H1 (cell line): Measurements from ENCODE around the gene GSTT2. TPM values are rescaled to one million over a fixed set of nuclear protein-coding genes. Genes with fewer than 3 reads are reported as not detected.
"Not testable (repeated sequence)": the region's sequence is repeated elsewhere in the genome, so short reads cannot be mapped to it uniquely, and the experiment has no call there.

Source experiments
- CTCF ChIA-PET: fragments of 300-600 bp; sonication (Branson Sonifier 250); formaldehyde crosslinking; loops from one replicate; lab custom pipeline; 2021; ENCODE audit not compliant: partially characterized antibody; lab: Charles Lee
- POLR2A ChIA-PET: fragments of 300-600 bp; sonication (Branson Sonifier 250); formaldehyde crosslinking; loops from one replicate; lab custom pipeline; 2021; ENCODE audit warnings: inconsistent platforms; ENCODE audit not compliant: partially characterized antibody; lab: Charles Lee
- DNase-seq, 2 experiments: peaks; one replicate each; pipeline versions ENCODE4 v3.0.0 to v3.0.0-alpha.2; 2010 to 2022; ENCODE audit warnings: low spot score in 2 of 2, low read depth in 1 of 2, mixed read lengths in 1 of 2
- FAIRE-seq: peaks from 2 replicates; lab custom pipeline; 2011; peaks lifted over from hg19 to GRCh38; lab: Jason Lieb, UNC
- H2AFZ ChIP-seq: 2 replicates; pipeline ENCODE4 v1.8.1; 2012; ENCODE audit warnings: low read length, inconsistent platforms
- H2AK5ac ChIP-seq: 2 replicates; pipeline ENCODE4 v1.6.1; 2013; ENCODE audit warnings: low read depth, low read length
- H2BK120ac ChIP-seq: replicated peaks from 2 replicates; pipeline ENCODE3; 2013; ENCODE audit warnings: low read depth, low read length, inconsistent platforms
- H2BK12ac ChIP-seq: 2 replicates; pipeline ENCODE4 v1.6.1; 2013; ENCODE audit warnings: low read depth, low read length
- H2BK15ac ChIP-seq: 2 replicates; pipeline ENCODE4 v1.6.1; 2013; ENCODE audit warnings: low read length
- H2BK20ac ChIP-seq: 2 replicates; pipeline ENCODE4 v1.6.1; 2013; ENCODE audit warnings: low read length
- H2BK5ac ChIP-seq: 2 replicates; pipeline ENCODE4 v1.6.1; 2013; ENCODE audit warnings: low read depth, low read length
- H3K14ac ChIP-seq: 2 replicates; pipeline ENCODE4 v1.6.1; 2013; ENCODE audit warnings: inconsistent platforms; ENCODE audit not compliant: insufficient read length
- H3K18ac ChIP-seq: 2 replicates; pipeline ENCODE4 v1.6.1; 2013; ENCODE audit warnings: low read length; ENCODE audit errors: extremely low read depth
- H3K23ac ChIP-seq: 2 replicates; pipeline ENCODE4 v1.6.1; 2013; ENCODE audit warnings: inconsistent platforms; ENCODE audit not compliant: insufficient read length
- H3K23me2 ChIP-seq: 2 replicates; pipeline ENCODE4 v1.6.1; 2013; ENCODE audit warnings: low read depth, low read length
- H3K27ac ChIP-seq: 2 replicates; pipeline ENCODE4 v1.6.1; 2011; ENCODE audit warnings: low read depth, low read length, inconsistent platforms
- H3K27me3 ChIP-seq, 4 experiments: replicated peaks in 1 of 4; 1 replicate in 1 of 4; 2 replicates in 3 of 4; pipeline versions ENCODE4 v1.6.1 to v1.8.1; 2011 to 2013; ENCODE audit warnings: low read length in 3 of 4, mild to moderate bottlenecking in 3 of 4, inconsistent platforms in 2 of 4, mixed read lengths in 2 of 4, moderate library complexity in 1 of 4; ENCODE audit not compliant: control insufficient read depth in 3 of 4, insufficient read depth in 3 of 4; ENCODE audit errors: extremely low read depth in 1 of 4
- H3K36me3 ChIP-seq, 4 experiments: 2 replicates each; pipeline versions ENCODE4 v1.6.1 to v1.8.1; 2011 to 2013; ENCODE audit warnings: mild to moderate bottlenecking in 4 of 4, low read length in 3 of 4, moderate library complexity in 2 of 4, control low read depth in 1 of 4, inconsistent platforms in 1 of 4; ENCODE audit not compliant: insufficient read depth in 4 of 4, control insufficient read depth in 2 of 4
- H3K4ac ChIP-seq: replicated peaks from 2 replicates; pipeline ENCODE3; 2013; ENCODE audit warnings: low read length, low read depth, mixed read lengths, inconsistent platforms; ENCODE audit not compliant: insufficient read length
- H3K4me1 ChIP-seq, 4 experiments: replicated peaks in 1 of 4; 1 replicate in 1 of 4; 2 replicates in 3 of 4; pipeline versions ENCODE4 v1.6.1 to v1.8.1; 2011 to 2013; ENCODE audit warnings: low read length in 3 of 4, inconsistent platforms in 2 of 4, mixed read lengths in 1 of 4; ENCODE audit not compliant: insufficient read depth in 4 of 4, control insufficient read depth in 3 of 4
- H3K4me2 ChIP-seq, 2 experiments: 2 replicates each; pipeline versions ENCODE4 v1.6.1 to v1.8.1; 2011 to 2013; ENCODE audit warnings: low read depth in 2 of 2, low read length in 2 of 2, control low read depth in 1 of 2, inconsistent platforms in 1 of 2, mild to moderate bottlenecking in 1 of 2; ENCODE audit not compliant: insufficient read depth in 1 of 2
- H3K4me3 ChIP-seq, 4 experiments: fragments of 200-600, 300-600 bp in 1 of 4; sonication (generic), shearing (Covaris generic), sonication (Bioruptor Twin) in 1 of 4; 2 replicates each; pipeline versions ENCODE4 v1.5.1 to v1.8.1; 2011 to 2016; ENCODE audit warnings: low read length in 4 of 4, low read depth in 3 of 4, control low read depth in 2 of 4, inconsistent platforms in 2 of 4, mild to moderate bottlenecking in 2 of 4, mixed read lengths in 1 of 4, moderate library complexity in 1 of 4; ENCODE audit not compliant: insufficient read depth in 2 of 4; ENCODE audit errors: extremely low read depth in 1 of 4
- H3K56ac ChIP-seq: replicated peaks from 2 replicates; pipeline ENCODE3; 2013; ENCODE audit warnings: low read depth, mild to moderate bottlenecking, mixed read lengths, low read length, inconsistent platforms; ENCODE audit not compliant: insufficient read length
- H3K79me1 ChIP-seq: 2 replicates; pipeline ENCODE4 v1.6.1; 2013; ENCODE audit warnings: low read depth, low read length, control low read depth
- H3K79me2 ChIP-seq, 2 experiments: 2 replicates each; pipeline versions ENCODE4 v1.6.1 to v1.8.1; 2012 to 2013; ENCODE audit warnings: low read length in 2 of 2, mild to moderate bottlenecking in 2 of 2, inconsistent platforms in 1 of 2; ENCODE audit not compliant: insufficient read depth in 2 of 2, control insufficient read depth in 1 of 2
- H3K9ac ChIP-seq, 4 experiments: replicated peaks in 1 of 4; 1 replicate in 1 of 4; 2 replicates in 3 of 4; pipeline versions ENCODE4 v1.6.1 to v1.8.1; 2011 to 2013; ENCODE audit warnings: low read depth in 3 of 4, low read length in 3 of 4, control low read depth in 2 of 4, mild to moderate bottlenecking in 2 of 4, moderate library complexity in 2 of 4, inconsistent platforms in 1 of 4; ENCODE audit errors: extremely low read depth in 1 of 4
- H3K9me3 ChIP-seq, 2 experiments: 2 replicates each; pipeline versions ENCODE4 v1.6.1 to v1.8.1; 2012 to 2013; ENCODE audit warnings: mild to moderate bottlenecking in 2 of 2, moderate library complexity in 2 of 2, control low read depth in 1 of 2, inconsistent platforms in 1 of 2, low read depth in 1 of 2, low read length in 1 of 2, mixed read lengths in 1 of 2; ENCODE audit not compliant: insufficient read depth in 2 of 2
- H4K20me1 ChIP-seq, 2 experiments: replicated peaks in 1 of 2; 2 replicates each; pipeline versions ENCODE3 to v1.8.1; 2011 to 2013; ENCODE audit warnings: inconsistent platforms in 2 of 2, low read length in 2 of 2, mild to moderate bottlenecking in 1 of 2; ENCODE audit not compliant: insufficient read depth in 2 of 2, control insufficient read depth in 1 of 2
- H4K5ac ChIP-seq: 2 replicates; pipeline ENCODE4 v1.6.1; 2013; ENCODE audit warnings: low read length, low read depth, mixed read lengths, inconsistent platforms; ENCODE audit not compliant: insufficient read length
- H4K8ac ChIP-seq: 2 replicates; pipeline ENCODE4 v1.8.0; 2013; ENCODE audit warnings: mild to moderate bottlenecking, moderate library complexity, low read length, inconsistent platforms; ENCODE audit not compliant: insufficient read depth; ENCODE audit errors: extremely low read depth
- H4K91ac ChIP-seq: replicated peaks from 2 replicates; pipeline ENCODE3; 2013; ENCODE audit warnings: low read length, mixed read lengths, inconsistent platforms; ENCODE audit not compliant: insufficient read length
- WGBS, 2 experiments: shearing (Covaris generic) in 1 of 2; methylation state at CpG; one replicate each; pipeline versions ENCODE4 v1.1.6 to v1.1.7; 2013 to 2015; ENCODE audit warnings: low lambda C conversion rate in 2 of 2, mixed read lengths in 2 of 2, inconsistent platforms in 1 of 2, low coverage in 1 of 2, missing lambda C conversion rate in 1 of 2; ENCODE audit not compliant: insufficient replicate concordance in 2 of 2, insufficient coverage in 1 of 2, insufficient read length in 1 of 2; ENCODE audit errors: extremely low coverage in 1 of 2, missing lambda C conversion rate in 1 of 2; 5-methylcytosine and 5-hydroxymethylcytosine counted together
- polyA plus RNA-seq, 7 experiments: library from polyadenylated mRNA; depleted of rRNA in 3 of 7; stranded (reverse) in 5 of 7; unstranded in 2 of 7; fragments of >200 nt in 5 of 7; fragments of 200-250 nt in 2 of 7; gene quantifications; 1 replicate in 5 of 7; 2 replicates in 1 of 7; 4 replicates in 1 of 7; pipeline versions ENCODE4 v1.2.1 to v1.2.3, GENCODE V29; 2011 to 2013; ENCODE audit warnings: missing spikeins in 2 of 7, mixed read lengths in 2 of 7
- total RNA-seq: library from RNA; stranded (reverse); fragmentation: NEBNext Ultra II Directional; extraction: Animal tissue kit (Norgen Biotek cat#: 25700); gene quantifications from 2 replicates; pipeline ENCODE4 v1.2.1, GENCODE V29; 2021

The GSTT2 gene
- total and polyA plus RNA-seq, 2 of the 8 experiments (the other 6 are each of a cell fraction or from before 2014, with no cell fraction given) = 1.1 to 1.5 TPM

GRCh38 chr22:23961084-23961771 lies 18.7 kb upstream of the GSTT2 start, which contains the start of gene GSTT2B:
Gene GSTT2B, minus strand, starts transcription at chr22:23961195. Its CDS starts 64 bp downstream, at chr22:23961131.
- H3K9ac ChIP-seq, CTCF ChIA-PET, POLR2A ChIA-PET: not testable (repeated sequence)

GRCh38 chr22:23966094-23966493 lies 13.8 kb upstream of the GSTT2 start:
- H3K79me1 ChIP-seq, H4K91ac ChIP-seq, H2BK5ac ChIP-seq, H3K9ac ChIP-seq, H3K14ac ChIP-seq, H3K56ac ChIP-seq, H3K23me2 ChIP-seq, H2BK20ac ChIP-seq, H3K4me2 ChIP-seq, H3K4me3 ChIP-seq, H3K27me3 ChIP-seq, H2AK5ac ChIP-seq, H3K79me2 ChIP-seq, H3K27ac ChIP-seq, H2BK12ac ChIP-seq, H2AFZ ChIP-seq, H3K23ac ChIP-seq, H2BK120ac ChIP-seq, H3K4ac ChIP-seq, H3K9me3 ChIP-seq, H4K5ac ChIP-seq, DNase-seq, H3K18ac ChIP-seq, H4K8ac ChIP-seq, H2BK15ac ChIP-seq, H3K4me1 ChIP-seq, POLR2A ChIA-PET, CTCF ChIA-PET, FAIRE-seq: not testable (repeated sequence)
- peaks cover 9 to 15% of the 10 kb centered on the region in 2 experiments for H4K20me1 ChIP-seq
- peaks cover 0 to 20% (median 13%) of the 10 kb centered on the region in 4 experiments; a peak in 6 of 8 replicates for H3K36me3 ChIP-seq
- WGBS, 2 experiments = no CpG with 5 or more reads among the region's 18 CpGs

More at GRCh38 chr22:23961084-23961771, 18.7 kb upstream of the GSTT2 start, which contains the start of gene GSTT2B:
- not testable (repeated sequence) for H4K91ac ChIP-seq, H3K14ac ChIP-seq, FAIRE-seq, H3K79me2 ChIP-seq, H3K56ac ChIP-seq, H3K9me3 ChIP-seq, H3K36me3 ChIP-seq, H2BK5ac ChIP-seq, H2BK15ac ChIP-seq, H3K27ac ChIP-seq, H2AK5ac ChIP-seq, H3K27me3 ChIP-seq, DNase-seq, H3K4me2 ChIP-seq, H3K23ac ChIP-seq, H3K4ac ChIP-seq, H4K20me1 ChIP-seq, H3K4me1 ChIP-seq, H4K5ac ChIP-seq, H2BK12ac ChIP-seq, H3K23me2 ChIP-seq, H3K4me3 ChIP-seq, H2BK120ac ChIP-seq, H2AFZ ChIP-seq, H3K18ac ChIP-seq, H4K8ac ChIP-seq, H2BK20ac ChIP-seq, H3K79me1 ChIP-seq
- WGBS, 2 experiments = no CpG with 5 or more reads among the region's 43 CpGs
